ENCODE measurements around the gene C3orf52.

GRCh38 chr3:112116748-112117186 is 30.6 kb downstream of the C3orf52 start:
- TF ChIP-seq CTCF (conservative IDR thresholded peaks at IDR 0.05; ENCODE audit: low read length) (no peak), EZH2phosphoT487 (IDR thresholded peaks at IDR 0.05; ENCODE audit: borderline replicate concordance) (no peak)
